SK-N-SH treated with all-trans-retinoic acid at 6 μM for 48 hours (cell line): ENCODE data around the gene ASCC1.

Source experiments
- ISL1 ChIP-seq: fragments of 250-450 bp; sonication (Bioruptor Pico); IDR thresholded peaks from 2 replicates; pipeline ENCODE4 v2.1.2; 2022; ENCODE audit warnings: mild to moderate bottlenecking, moderate library complexity
- ZFP30 ChIP-seq: fragments of 450-650 bp; formaldehyde crosslinking; IDR thresholded peaks from 2 replicates; pipeline ENCODE4 v1.5.0; 2022; ENCODE audit warnings: mild to moderate bottlenecking, moderate library complexity
- TF ChIP-seq, protein P1 (sequence below): fragments of 250-450 bp; sonication (Bioruptor Pico); IDR thresholded peaks from 2 replicates; pipeline ENCODE4 v1.5.0; 2020; ENCODE audit warnings: mild to moderate bottlenecking, moderate library complexity

DNA sequence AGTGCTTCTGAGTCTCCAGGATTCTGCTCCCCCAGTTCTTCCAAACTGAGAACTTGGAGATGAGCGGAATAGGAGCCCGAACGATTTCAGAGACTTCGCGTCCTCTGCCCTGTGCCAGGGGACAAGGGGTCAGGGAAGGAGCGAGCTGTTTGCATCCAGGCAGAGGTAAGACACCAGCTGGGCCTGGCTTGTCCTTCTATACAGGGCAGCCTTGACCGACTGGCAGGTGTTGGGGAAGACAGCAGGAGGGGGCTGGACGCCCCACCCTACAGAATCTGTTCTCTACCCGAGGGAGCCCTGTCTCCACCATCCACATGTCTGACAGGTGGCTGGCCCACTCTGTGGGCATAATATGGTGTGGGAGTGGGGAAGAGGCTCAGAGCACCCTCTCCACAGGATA, 134.9 kb downstream of the ASCC1 start:
- TF ChIP-seq ZFP30 (CRISPR knock-in tag), result no peak
- TF ChIP-seq, protein P1, sequence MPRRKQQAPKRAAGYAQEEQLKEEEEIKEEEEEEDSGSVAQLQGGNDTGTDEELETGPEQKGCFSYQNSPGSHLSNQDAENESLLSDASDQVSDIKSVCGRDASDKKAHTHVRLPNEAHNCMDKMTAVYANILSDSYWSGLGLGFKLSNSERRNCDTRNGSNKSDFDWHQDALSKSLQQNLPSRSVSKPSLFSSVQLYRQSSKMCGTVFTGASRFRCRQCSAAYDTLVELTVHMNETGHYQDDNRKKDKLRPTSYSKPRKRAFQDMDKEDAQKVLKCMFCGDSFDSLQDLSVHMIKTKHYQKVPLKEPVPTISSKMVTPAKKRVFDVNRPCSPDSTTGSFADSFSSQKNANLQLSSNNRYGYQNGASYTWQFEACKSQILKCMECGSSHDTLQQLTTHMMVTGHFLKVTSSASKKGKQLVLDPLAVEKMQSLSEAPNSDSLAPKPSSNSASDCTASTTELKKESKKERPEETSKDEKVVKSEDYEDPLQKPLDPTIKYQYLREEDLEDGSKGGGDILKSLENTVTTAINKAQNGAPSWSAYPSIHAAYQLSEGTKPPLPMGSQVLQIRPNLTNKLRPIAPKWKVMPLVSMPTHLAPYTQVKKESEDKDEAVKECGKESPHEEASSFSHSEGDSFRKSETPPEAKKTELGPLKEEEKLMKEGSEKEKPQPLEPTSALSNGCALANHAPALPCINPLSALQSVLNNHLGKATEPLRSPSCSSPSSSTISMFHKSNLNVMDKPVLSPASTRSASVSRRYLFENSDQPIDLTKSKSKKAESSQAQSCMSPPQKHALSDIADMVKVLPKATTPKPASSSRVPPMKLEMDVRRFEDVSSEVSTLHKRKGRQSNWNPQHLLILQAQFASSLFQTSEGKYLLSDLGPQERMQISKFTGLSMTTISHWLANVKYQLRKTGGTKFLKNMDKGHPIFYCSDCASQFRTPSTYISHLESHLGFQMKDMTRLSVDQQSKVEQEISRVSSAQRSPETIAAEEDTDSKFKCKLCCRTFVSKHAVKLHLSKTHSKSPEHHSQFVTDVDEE, result no peak
- TF ChIP-seq ISL1, result no peak
